Limb (tissue), 2 donors: ENCODE measurements around the gene PGR.
A peak's percentile ranks its signal among the peaks of the same experiment; 100 is the strongest.

ENCODE experiments used
- DNase-seq, 2 donors: peaks; one replicate each; pipeline ENCODE4 v3.0.0-alpha.2; 2016; ENCODE audit errors: extremely low spot score in 2 of 2

PGR gene

DNA sequence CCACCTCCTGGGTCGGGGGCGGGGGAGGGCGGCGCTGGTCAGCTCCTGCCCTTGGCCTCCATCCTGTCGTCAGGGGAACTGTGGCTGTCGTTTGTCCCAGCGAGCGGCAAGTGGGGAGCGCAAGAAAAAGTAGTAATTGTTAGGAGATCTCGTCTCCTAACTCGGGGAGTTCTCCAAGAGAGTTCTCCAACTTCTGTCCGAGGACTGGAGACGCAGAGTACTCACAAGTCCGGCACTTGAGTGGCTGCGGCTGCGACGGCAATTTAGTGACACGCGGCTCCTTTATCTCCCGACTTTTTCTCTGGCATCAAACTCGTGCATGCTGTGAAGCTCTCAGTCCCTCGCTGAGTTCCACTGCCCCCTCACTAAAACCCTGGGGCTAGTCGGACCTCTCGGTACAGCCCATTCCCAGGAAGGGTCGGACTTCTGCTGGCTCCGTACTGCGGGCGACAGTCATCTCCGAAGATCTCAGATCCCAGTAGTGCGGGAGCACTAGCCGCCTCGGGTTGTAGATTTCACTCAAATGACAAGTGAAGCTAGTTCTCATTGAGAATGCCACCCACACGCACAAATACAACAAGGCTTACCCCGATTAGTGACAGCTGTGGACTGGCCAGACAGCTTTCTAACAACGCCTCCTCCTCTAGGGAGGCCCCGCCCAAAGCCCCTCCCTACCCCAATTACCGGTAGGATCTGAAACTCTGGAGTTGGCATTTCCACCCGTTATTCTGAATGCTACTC is at the start of gene PGR:
TSS of gene PGR (minus strand) at position 611 of the 741 bp plus-strand sequence. CDS start 743 bp downstream, outside the sequence.
- peak in 1 of 2 donors; percentile 37 for DNase-seq

DNA sequence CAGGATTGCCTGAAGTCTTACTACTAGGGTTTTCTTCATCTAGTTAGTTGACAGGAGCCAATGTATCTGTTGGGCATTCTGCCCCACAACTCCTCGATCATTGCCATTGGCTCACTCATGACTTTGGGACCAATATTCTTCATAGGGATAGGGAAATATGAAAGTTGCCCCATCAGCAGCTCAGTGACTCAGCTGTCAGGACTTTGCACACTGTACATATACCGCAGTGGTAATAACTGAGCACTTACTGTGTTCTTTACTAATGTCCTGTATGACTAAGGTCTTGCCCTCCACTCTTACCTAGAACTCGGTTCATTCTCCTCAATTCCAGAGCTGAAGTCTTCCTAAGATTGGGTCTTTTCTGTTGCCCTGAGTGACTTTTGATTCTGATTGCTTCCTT is 46.8 kb upstream of the PGR start:
- no peak for DNase-seq

DNA sequence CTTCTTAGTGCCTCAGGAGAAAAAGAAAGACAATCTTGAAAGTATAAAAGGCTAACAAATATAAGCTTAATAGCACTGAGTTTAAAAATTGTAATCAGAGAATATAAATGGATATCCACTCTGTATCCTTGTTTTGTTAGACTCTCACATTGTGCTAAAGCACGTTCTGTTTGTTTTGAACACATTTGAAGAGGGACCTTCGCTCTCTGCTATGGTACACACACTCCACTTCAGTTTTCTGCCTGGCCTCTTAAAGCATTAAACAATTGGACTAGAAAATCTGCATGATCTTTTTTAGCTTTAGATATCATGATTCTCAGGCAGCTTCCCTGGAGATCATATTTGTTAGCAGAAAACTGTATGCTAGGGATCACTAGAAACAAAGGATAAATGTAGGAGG is 40.3 kb upstream of the PGR start:
- DNase-seq = no peak

DNA sequence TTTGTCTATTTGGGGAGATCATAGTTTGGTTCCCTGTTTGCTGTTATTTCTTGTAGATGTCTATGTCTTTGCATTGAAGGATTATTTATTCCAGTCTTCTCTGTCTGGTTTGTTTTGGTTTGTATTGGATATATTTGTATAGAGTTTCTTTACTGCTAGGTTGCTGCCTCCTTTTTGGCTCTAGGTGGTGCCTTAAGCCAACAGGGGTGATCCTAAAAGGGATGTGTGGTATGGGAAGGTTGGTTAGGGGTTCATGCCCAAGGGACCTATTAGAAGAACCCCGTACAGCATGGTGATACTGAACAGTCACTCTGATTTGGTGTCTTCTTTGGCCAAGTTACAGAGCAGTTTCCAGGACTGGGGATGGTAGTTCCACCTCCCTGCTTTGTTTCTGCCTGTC is 36.4 kb upstream of the PGR start:
- no peak for DNase-seq

DNA sequence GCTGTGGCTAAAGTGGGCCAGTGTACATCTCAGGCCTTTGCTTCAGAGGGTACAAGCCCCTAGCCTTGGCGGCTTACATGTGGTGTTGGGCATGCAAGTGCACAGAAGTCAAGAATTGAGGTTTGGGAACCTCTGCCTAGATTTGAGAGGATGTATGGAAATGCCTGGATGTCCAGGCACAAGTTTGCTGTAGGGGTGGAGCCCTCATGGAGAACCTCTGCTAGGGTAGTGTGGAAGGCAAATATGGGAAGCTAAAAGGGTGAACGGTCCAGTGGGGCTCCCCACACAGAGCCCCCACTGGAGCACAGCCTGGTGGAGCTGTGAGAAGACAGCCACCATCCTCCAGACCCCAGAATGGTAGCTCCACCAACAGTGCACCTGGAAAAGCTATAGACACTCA is 28.5 kb upstream of the PGR start:
- DNase-seq = no peak

DNA sequence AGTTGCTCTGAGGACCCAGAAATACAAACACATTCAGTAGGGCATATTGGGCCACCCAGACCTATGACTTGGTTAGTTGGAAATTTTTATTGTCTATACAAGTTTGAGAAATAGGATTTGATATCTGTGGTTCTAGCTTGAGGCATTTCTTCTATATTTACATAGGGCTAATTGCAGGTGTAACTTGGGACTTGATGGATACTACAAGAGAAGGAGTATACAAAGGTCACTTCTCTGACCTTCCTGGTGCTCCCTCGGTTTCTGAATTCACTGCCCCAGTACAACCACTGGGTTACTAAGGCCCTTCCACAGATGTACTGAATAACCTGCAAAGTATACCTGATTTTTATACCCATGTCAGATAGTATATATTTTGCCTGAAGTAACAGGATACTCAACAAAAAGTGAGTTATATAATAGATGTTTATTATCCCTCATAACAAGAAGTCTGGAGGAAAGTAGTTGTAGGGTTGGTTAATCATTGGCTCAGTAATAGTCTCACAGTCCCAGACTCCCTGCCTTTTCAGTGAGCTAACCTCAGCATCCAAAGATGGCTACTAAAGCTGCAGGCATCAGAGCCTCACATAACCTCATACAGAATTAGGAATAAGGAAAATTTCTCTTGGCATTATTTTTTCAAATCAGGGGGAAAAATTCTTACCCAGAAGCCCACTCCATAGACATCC is 8.8 kb upstream of the PGR start:
- DNase-seq = no peak

DNA sequence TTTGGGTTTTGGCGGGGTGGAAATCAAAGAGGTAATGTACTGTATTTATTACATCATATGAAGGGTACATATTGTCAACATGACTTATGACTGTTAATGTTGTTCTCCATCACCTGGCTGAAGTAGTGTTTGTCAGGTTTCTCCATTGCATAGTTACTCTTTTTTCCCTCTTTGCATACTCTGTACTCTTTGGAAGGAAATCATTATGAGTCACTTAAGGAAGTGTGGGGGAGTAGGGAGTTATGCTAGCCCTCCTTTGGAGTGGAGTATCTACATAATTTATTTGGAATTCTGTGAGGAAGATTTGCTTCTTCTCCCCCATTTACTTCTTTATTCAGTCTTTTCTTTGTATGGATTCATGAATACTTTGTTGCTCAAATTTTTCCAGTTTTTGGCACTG is 3.6 kb upstream of the PGR start:
- no peak for DNase-seq

DNA sequence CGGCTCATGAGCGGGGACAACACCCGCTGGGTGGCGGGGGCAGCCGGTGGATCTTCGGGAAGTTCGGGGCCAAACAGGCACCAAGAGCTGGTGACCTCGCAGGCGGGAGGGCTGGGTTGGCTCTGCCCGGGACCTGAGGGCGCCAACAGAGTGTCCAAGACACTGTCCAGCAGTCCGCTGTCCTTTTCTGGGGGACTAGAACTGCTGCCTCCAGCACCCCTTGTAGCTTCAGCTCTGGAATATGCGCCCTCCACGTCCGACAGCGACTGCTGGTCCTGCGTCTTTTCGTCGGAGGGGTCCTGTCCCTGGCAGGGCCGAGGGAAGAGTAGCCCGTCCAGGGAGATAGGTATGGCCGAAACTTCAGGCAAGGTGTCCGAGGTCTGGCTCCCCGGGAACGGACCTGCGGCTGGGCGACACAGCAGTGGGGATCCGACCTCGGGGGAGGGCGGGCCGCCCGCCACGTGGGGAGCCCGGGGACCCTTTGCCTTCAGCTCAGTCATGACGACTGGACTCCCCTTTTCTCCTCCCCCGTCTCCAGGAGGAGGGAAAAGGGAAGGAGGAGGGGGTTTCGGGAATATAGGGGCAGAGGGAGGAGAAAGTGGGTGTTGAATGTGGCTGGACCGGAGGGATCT is 926 bp downstream of the PGR start:
- peak in 1 of 2 donors; percentile 47 for DNase-seq

DNA sequence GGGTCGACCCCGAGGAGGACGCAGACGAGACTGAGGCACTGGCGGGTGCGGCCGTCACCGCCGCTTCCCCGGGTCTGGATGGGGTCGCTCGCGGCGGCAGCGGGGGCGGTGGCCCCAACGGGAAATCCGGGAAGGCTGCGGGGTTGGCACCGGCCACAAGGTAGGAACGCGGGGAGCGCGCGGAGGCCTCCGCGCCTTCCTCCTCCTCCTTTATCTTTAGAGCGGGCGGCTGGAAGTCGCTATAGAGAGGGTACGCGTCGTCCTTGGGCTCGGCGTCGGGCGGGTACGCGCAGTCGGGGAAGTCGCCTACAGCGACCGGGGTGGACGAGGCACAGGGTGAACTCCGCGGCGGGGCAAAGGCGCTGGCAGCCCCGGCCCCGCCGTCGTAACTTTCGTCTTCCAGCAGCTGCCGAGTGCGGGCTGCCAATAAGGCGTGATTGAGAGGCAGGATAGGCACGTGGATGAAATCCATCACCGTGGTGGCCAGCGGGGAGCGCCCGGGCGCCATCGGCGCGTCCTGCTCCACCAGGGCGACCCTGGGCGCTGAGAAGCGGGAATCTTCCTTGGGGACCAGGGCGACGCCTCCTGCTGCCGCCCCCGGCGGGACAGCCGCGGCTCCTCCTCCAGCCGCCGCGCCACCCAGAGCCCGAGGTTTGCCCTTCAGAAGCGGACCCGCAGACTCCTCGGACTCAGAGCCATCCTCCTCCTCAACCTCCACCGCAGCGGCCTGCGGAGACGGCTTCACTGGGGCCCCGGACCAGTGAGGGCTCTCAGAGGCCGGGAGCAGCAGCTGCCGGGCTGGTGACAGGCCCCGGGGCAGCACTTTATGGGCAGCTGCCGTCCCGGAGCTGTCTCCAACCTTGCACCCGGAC is 1.7 kb downstream of the PGR start:
- peak in 1 of 2 donors; percentile 55 for DNase-seq

DNA sequence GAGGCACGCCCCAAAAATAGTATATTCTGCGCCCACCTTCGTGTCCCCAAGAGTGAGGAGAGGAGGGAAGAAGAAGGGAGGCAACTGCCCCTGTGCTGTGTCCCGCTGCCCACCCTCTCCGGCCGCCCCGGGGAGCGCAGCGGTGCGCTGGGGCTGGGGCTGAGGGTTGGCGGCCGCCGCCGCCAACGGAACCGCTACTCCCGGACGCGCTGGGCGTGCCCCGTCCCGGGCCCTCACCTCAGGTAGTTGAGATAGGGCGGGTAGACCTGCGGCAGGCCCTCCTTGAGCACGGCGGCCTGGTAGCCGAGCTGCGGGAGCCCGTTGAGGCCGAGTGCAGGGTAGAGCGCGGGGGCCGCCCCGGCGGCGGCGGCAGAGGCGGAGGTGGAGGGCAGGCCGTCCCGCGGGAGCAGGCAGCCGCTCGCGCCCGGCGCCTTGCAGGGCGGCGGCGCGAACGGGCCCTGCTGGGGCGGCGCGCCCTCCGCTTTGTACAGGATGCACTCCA is 2.4 kb downstream of the PGR start:
- DNase-seq = no peak

DNA sequence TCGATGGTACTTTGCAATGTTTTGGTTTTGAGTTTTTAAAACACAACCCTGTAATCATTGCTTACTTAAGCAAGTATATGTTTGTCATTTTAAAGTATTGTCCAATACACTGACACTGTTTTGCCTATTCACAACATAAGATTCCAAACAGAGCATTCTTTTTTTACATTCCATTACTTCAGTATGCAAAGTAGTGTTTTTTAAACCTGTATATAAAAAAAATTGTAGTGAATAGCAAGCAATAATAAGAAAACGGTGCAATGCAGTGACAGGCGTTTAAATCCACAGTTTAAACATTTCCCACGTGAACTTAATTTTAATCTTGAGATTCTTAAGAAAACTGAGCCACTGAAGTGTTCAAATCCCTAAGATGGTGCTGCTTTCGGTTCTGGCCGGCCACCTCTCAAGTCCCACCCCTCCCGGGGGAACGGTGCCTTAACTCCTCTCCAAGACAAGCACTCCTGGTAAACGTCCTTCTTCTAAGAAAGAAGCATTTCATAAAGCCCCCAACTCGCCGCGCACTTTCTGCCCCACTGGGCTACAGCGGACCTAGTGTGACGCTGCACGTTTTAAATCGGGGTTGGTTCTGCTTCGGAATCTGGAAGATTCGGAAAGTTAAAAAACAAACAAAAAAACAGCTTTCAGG is 2.9 kb downstream of the PGR start:
- peak in 1 of 2 donors; percentile 42 for DNase-seq

DNA sequence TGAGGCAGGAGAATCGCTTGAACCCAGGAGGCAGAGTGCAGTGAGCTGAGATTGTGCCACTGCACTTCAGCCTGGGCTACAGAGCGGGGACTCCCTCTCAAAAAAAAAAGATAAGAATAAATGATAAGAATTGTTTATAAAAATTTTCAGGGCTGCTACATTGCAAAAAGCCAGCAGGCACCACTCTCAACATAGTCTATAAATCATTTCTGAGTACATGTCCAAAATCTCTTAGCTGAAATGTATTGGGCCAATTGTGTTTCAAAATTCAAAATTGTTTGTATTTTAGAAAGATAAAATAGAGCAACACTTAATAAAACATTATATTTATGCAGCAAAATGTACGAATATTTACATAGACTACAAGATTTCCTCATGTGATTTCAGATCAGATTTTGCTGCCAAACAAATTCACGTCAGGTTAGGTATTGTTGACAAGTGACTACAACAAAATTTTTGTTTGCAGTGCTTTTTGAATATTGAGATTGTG is 13.9 kb downstream of the PGR start:
- no peak for DNase-seq

DNA sequence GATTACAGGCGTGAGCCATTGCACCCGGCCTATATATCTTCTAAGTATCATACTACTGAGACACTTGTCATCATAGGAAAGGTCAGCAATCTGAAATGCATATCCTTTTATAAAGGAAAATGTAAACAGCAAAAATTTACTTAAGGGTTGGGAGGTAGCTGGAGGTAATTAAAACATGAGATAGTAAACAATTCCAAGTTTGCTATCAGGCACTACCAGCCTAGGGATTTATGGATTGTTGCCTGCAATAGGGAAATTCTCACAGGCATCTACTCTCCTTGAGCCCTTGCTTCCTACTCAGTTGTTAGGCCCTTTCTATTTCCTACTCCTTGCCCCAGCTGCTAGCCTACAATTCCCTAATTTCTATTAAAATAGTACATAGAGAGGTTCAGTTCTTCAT is 16.1 kb downstream of the PGR start:
- DNase-seq = no peak

DNA sequence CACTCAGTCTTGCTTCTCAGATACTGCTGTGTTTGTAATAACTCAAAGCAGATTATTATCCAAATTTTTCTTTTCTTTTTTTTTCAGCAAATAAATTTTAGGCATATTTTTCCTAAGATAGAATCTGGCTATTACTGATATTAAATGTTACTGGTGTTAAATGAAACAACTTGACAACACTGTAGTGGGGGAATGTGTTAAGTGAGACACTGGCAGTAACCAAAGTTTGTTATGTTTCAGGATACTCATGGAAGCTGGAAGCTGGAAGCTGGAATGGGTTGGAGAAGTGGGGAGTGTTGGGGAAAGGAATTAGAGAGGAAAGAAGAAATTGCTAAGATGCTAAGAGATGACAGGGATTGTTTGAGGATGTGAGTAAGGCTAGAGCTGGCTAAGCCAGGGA is 24.9 kb downstream of the PGR start:
- no peak for DNase-seq

DNA sequence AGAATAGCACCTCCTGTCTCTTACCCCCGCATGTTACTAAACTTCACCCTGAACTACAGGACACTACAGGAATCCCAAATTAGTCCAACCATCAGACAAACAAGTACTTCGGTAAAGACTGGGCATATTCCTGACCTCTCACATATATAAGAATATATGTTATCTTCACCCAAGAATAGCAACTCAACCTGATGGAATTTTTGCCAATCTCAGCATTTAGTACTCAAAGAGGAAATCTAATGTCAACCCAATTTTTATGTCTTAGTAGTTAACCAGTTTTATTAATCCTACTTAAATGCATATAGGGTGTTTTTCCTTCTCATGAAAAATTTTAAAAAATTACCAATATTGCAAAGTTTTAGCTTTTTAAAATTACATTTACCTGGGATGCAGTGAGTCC is 26.2 kb downstream of the PGR start:
- no peak for DNase-seq

DNA sequence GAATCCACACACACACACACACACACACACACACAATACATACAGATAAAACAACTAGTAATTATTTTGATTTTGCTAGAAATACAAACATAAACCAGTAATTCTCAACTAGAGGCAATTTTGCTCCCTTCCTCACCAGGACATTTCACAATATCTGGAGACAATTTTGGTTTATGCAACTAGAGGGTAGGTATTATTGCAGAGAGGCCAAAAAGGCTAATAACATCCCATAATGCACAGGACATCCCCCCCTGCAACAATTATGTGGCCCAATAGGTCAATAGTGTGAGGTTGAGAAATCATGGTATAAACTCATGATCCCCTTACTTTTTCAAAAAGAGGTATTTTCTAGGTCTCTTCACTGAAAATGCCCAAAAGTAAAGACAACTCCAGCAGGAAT is 29.0 kb downstream of the PGR start:
- no peak for DNase-seq

DNA sequence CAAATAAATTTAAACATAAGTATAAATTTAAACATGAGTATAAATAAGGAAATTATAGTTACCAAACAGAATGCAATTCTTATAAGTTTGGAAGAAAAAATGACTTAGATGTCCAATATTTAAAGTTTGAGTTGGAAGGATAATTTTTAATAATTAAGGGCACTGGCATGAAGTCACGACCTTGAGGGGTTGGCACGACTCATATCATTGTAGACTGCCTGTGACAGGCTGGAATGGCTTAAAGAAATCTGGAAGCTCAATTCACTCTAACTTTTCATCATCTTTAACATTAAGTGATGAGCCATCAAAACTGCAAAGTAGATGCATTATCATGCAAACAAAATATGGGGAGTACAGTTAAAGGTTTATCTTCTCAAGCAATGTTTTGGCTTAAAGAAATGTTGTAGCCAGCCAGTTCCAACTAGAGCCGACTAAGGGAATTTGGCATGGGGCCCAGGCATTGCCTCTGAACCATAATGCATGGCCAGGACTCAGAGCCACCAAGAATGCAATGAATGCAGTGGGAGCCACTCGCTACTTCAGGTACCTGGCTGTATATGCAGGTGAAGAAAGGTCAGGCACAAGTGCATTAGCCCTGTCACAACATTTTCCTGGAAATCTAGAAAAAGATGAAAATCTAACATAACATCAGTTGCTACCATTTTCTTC is 33.4 kb downstream of the PGR start:
- DNase-seq = no peak

DNA sequence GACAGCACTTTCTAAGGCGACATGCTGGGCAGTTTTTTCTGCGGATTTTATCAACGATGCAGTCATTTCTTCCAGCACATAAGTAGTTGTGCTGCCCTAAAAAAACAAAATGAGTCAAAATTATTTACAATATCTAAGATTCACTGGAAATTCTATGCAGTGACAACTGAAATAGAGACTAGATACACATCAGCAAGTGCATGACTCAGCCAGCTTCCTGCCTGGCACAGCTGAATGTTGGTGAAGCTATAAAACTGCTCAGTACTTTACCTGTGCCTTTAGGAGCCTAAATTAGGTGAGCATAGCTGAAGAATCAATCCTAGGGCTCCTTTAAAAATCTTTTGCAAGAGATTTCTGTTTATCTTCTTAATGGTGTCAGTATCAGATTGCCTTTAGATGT is 37.8 kb downstream of the PGR start:
- no peak for DNase-seq

DNA sequence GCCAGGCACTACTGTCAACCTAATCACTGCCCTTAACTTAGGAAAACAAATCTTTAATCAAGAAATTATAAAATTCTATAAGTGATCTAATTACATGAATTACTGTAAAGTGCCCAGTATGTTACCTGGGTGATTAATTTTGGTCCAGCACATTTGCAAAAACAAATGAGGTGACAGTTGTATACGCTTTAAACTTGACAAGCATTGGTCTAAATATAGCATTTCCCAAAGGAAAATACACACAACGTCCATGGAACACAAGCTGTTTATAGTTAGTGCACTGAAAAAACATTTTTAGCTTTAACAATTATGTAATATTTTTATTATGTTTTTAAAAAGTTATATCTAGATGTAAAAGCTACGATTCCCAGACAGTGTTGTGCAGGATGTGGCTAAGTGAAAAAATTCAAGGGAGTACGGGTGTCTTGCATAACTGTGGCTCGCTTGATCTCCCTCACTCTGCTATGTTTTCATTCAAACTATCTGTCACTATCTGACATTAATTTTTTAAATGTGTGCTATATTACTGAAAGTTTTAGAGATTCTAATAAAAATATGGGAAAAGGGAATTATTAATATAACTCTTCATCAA is 38.8 kb downstream of the PGR start:
- DNase-seq = no peak

DNA sequence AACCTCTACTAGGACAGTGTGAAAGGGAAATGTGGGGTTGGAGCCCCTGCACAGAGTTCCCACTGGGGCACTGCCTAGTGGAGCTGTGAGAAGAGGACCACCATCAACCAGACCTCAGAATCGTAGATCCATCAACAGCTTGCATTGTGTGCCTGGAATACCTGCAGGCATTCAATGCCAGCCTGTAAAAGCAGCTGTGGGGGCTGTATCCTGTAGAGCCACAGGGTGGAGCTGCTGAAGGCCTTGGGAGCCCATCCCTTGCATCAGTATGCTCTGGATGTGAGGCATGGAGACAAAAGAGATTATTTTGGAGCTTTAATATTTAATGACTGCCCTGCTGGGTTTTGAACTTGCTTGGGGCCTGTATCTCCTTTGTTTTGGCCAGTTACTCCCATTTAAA is 46.3 kb downstream of the PGR start:
- DNase-seq = no peak
